Neural progenitor cell (in vitro differentiated cells): ENCODE results near the gene AKT1. TPM values are rescaled to one million over a fixed set of nuclear protein-coding genes. Genes with fewer than 3 reads are reported as not detected.

ENCODE experiments used
- DNase-seq: peaks from one replicate; pipeline ENCODE4 v3.0.0-alpha.2; 2016; ENCODE audit warnings: low spot score
- H2AFZ ChIP-seq: fragments of 200-600 bp; sonication (generic); replicated peaks from 2 replicates; pipeline ENCODE4 v1.6.1; 2016; ENCODE audit warnings: antibody characterized with exemption
- H3F3A ChIP-seq: fragments of 200-600 bp; sonication (generic); 2 replicates; pipeline ENCODE4 v1.6.1; 2016; ENCODE audit warnings: antibody characterized with exemption, low read depth
- H3K27ac ChIP-seq: fragments of 200-600 bp; sonication (generic); 2 replicates; pipeline ENCODE4 v1.5.1; 2016; ENCODE audit warnings: mild to moderate bottlenecking
- H3K27me3 ChIP-seq: fragments of 200-600 bp; sonication (generic); 2 replicates; pipeline ENCODE4 v1.6.1; 2016; ENCODE audit warnings: mild to moderate bottlenecking, moderate library complexity
- H3K36me3 ChIP-seq: fragments of 200-600 bp; sonication (generic); 2 replicates; pipeline ENCODE4 v1.5.1; 2016
- H3K4me1 ChIP-seq: fragments of 200-600 bp; sonication (generic); 2 replicates; pipeline ENCODE4 v1.6.1; 2016; ENCODE audit warnings: mixed run types
- H3K4me2 ChIP-seq: fragments of 200-600 bp; sonication (generic); 2 replicates; pipeline ENCODE4 v1.6.1; 2016
- H3K4me3 ChIP-seq: fragments of 200-600 bp; sonication (generic); 2 replicates; pipeline ENCODE4 v1.5.1; 2016
- H3K79me2 ChIP-seq: fragments of 200-600 bp; sonication (generic); 2 replicates; pipeline ENCODE4 v1.6.1; 2016; ENCODE audit warnings: low read depth
- H3K9ac ChIP-seq: fragments of 200-600 bp; sonication (generic); 2 replicates; pipeline ENCODE4 v1.6.1; 2016
- H3K9me3 ChIP-seq: fragments of 200-600 bp; sonication (generic); 2 replicates; pipeline ENCODE4 v1.5.1; 2016; ENCODE audit warnings: low read depth
- H4K20me1 ChIP-seq: fragments of 200-600 bp; sonication (generic); 2 replicates; pipeline ENCODE4 v1.6.1; 2016; ENCODE audit warnings: low read depth
- H3K27ac Mint-ChIP-seq: 3 replicates; pipeline ENCODE4 v1.8.0; 2021; ENCODE audit warnings: mixed read lengths
- H3K27me3 Mint-ChIP-seq: 2 replicates; pipeline ENCODE4 v1.8.0; 2022; ENCODE audit warnings: low read depth, mild to moderate bottlenecking, inconsistent platforms, moderate library complexity, mixed read lengths; ENCODE audit not compliant: insufficient read depth
- H3K36me3 Mint-ChIP-seq: 3 replicates; pipeline ENCODE4 v1.8.0; 2021; ENCODE audit warnings: mixed read lengths
- H3K4me1 Mint-ChIP-seq: 3 replicates; pipeline ENCODE4 v1.8.0; 2021; ENCODE audit warnings: mixed read lengths
- H3K4me3 Mint-ChIP-seq: 3 replicates; pipeline ENCODE4 v1.8.0; 2021; ENCODE audit warnings: mild to moderate bottlenecking, moderate library complexity, mixed read lengths
- H3K9me3 Mint-ChIP-seq: 3 replicates; pipeline ENCODE4 v1.8.0; 2020; ENCODE audit warnings: mixed read lengths
- EZH2 ChIP-seq: fragments of 200-600 bp; sonication (generic); IDR thresholded peaks from 2 replicates; pipeline ENCODE4 v1.6.1; 2017; ENCODE audit warnings: antibody characterized with exemption, mild to moderate bottlenecking, moderate library complexity
- EZH2phosphoT487 ChIP-seq: fragments of 200-600 bp; sonication (generic); IDR thresholded peaks from 2 replicates; pipeline ENCODE4 v1.6.1; 2017; ENCODE audit warnings: antibody characterized with exemption
- total RNA-seq: library from RNA; depleted of rRNA; stranded (reverse); fragments of >200 nt; gene quantifications from 2 replicates; pipeline ENCODE4 v1.2.3, GENCODE V29; 2015; ENCODE audit warnings: low replicate concordance
- TF ChIP-seq, protein P1 (sequence below): fragments of 200-600 bp; sonication (generic); IDR thresholded peaks from 2 replicates; pipeline ENCODE4 v1.5.1; 2017; ENCODE audit warnings: antibody characterized with exemption, mild to moderate bottlenecking

Gene AKT1
- total RNA-seq, 1 donor from 2014 or later, result 67.2 TPM

DNA sequence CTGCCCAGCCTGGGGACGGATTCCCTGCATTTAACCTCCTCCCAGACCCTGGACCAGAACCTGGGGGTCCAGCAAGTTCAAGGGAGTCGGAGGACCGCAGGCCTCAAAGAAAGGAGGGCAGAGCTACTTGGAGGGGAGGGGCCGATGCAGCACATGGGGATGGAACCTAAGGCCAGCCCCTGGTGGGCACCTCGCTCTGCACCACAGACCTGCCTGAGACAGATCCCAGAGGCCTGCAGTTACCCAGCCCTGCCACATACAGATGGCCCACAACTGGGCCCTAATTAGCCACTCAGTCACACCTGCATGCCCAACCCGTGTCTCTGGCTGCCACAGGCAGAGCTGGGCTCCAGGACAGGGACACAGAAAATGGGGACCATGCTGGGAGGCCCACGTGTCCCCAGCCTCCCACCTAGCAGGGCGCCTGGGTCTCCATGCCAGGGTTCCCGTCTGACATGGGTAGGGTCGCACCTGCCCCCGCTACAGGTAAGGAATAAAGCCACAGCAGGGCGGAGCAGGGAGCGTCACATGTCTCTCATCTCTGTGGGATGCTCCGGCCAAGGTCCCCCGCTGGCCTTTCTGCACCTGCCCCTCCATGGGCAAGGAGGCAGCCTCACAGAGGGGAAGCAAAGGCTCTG lies 16.7 kb downstream of the AKT1 start:
- Mint-ChIP-seq H3K27ac (no peak overlapping the region), H3K4me3 (no peak overlapping the region), H3K4me1 (peaks cover 11% of the 10 kb centered on the region), H3K36me3 (peaks cover 7% of the 10 kb centered on the region), H3K27me3 (peaks cover 4% of the 10 kb centered on the region), H3K9me3 (no peaks in the 10 kb centered on the region)
- H3K36me3 ChIP-seq, result no peaks in the 10 kb centered on the region
- H3K4me3 ChIP-seq, result no peak overlapping the region
- TF ChIP-seq EZH2phosphoT487 (no peak), EZH2 (no peak)
- TF ChIP-seq, protein P1, sequence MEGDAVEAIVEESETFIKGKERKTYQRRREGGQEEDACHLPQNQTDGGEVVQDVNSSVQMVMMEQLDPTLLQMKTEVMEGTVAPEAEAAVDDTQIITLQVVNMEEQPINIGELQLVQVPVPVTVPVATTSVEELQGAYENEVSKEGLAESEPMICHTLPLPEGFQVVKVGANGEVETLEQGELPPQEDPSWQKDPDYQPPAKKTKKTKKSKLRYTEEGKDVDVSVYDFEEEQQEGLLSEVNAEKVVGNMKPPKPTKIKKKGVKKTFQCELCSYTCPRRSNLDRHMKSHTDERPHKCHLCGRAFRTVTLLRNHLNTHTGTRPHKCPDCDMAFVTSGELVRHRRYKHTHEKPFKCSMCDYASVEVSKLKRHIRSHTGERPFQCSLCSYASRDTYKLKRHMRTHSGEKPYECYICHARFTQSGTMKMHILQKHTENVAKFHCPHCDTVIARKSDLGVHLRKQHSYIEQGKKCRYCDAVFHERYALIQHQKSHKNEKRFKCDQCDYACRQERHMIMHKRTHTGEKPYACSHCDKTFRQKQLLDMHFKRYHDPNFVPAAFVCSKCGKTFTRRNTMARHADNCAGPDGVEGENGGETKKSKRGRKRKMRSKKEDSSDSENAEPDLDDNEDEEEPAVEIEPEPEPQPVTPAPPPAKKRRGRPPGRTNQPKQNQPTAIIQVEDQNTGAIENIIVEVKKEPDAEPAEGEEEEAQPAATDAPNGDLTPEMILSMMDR, result no peak
- H3K9ac ChIP-seq, result no peak overlapping the region
- no peak overlapping the region for H2AFZ ChIP-seq
- H3F3A ChIP-seq, result no peaks in the 10 kb centered on the region
- no peak for DNase-seq
- no peak overlapping the region for H3K4me2 ChIP-seq
- H4K20me1 ChIP-seq, result peaks cover 14% of the 10 kb centered on the region
- no peaks in the 10 kb centered on the region for H3K27me3 ChIP-seq
- H3K27ac ChIP-seq, result no peak overlapping the region
- no peaks in the 10 kb centered on the region for H3K9me3 ChIP-seq
- no peaks in the 10 kb centered on the region for H3K4me1 ChIP-seq
- no peaks in the 10 kb centered on the region for H3K79me2 ChIP-seq

DNA sequence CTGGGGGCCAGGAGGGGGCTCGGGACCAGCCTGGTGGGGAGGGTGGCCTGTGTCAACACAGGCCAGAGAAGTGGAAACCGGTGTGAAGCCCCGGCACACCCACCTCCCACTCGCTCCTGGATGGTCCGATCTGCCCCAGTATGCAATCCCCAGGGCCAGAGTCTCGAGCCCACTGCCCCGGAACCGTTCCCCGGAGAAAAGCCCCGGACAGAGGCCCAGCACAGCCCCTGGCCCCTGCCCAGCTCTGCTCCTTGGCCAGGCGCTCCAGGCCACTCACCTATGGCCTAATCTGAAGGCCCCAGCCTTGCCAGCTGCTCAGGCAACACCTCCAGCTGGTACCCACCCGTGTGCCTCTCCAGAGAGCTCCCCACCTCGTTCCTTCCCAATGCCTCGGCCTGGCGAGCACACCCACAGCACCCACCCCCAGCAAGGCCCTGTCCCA lies 17.7 kb downstream of the AKT1 start:
- no peaks in the 10 kb centered on the region for H3F3A ChIP-seq
- peaks cover 14% of the 10 kb centered on the region for H4K20me1 ChIP-seq
- peaks cover 11% of the 10 kb centered on the region for H3K4me1 Mint-ChIP-seq
- no peak overlapping the region for H3K9ac ChIP-seq
- peak overlapping the region; percentile 86 for H3K27ac Mint-ChIP-seq
- H3K4me3 ChIP-seq, result no peak overlapping the region
- no peak for TF ChIP-seq EZH2
- TF ChIP-seq, protein P1, result no peak
- TF ChIP-seq EZH2phosphoT487, result no peak
- H3K27me3 Mint-ChIP-seq, result peaks cover 4% of the 10 kb centered on the region
- peaks cover 8% of the 10 kb centered on the region for H3K36me3 Mint-ChIP-seq
- no peak overlapping the region for H3K4me3 Mint-ChIP-seq
- H3K9me3 Mint-ChIP-seq, result no peaks in the 10 kb centered on the region
- DNase-seq, result no peak
- no peaks in the 10 kb centered on the region for H3K36me3 ChIP-seq
- H3K27me3 ChIP-seq, result no peaks in the 10 kb centered on the region
- H3K4me2 ChIP-seq, result no peak overlapping the region
- H3K79me2 ChIP-seq, result no peaks in the 10 kb centered on the region
- H2AFZ ChIP-seq, result no peak overlapping the region
- H3K27ac ChIP-seq, result no peak overlapping the region
- H3K4me1 ChIP-seq, result no peaks in the 10 kb centered on the region
- H3K9me3 ChIP-seq, result no peaks in the 10 kb centered on the region

DNA sequence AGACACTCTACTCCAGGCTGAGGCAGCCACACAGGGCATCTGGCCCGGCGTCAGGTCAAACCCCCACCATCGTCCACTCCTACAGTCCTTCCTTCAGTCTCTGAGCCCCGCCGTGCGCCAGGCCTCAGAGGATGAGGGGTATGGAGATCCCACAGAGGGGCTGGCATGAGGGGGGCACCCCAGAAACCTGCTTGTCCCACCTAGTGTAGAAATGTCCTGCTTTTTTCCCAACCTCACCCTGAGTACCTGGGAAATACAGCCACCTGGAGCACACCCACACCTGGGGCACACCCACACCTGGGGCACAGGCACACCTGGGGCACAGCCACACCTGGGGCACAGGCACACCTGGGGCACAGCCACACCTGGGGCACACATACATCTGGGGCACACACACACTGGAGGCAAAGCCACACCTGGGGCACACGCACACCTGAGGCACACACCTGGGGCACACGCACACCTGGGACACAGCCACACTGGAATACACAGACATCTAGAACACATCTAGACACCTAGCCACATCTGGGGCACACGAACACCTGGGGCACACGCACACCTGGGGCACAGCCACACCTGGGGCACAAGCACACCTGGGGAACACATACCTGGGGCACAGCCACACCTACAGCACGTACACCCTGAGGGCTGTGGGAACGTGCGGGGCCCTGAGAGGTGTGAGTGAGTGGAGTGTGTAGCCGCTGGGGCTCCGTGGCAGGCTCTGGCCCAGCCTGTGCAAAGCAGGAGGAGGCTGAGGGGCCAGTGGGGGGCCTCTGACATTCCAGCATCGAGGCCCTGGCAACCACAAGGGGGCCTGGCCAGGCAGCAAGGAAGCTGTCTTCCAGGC lies 18.4 kb downstream of the AKT1 start:
- no peaks in the 10 kb centered on the region for H3K27me3 ChIP-seq
- H3K79me2 ChIP-seq, result no peaks in the 10 kb centered on the region
- H4K20me1 ChIP-seq, result peaks cover 14% of the 10 kb centered on the region
- no peak overlapping the region for H2AFZ ChIP-seq
- H3K27ac ChIP-seq, result no peak overlapping the region
- H3K4me1 ChIP-seq, result no peaks in the 10 kb centered on the region
- H3K36me3 ChIP-seq, result no peaks in the 10 kb centered on the region
- H3K27ac Mint-ChIP-seq, result peak overlapping the region; percentile 63
- H3K4me3 ChIP-seq, result no peak overlapping the region
- peaks cover 12% of the 10 kb centered on the region for H3K36me3 Mint-ChIP-seq
- no peak overlapping the region for H3K4me2 ChIP-seq
- no peaks in the 10 kb centered on the region for H3K9me3 ChIP-seq
- TF ChIP-seq EZH2 (no peak), EZH2phosphoT487 (no peak)
- TF ChIP-seq, protein P1, result no peak
- H3K9me3 Mint-ChIP-seq, result no peaks in the 10 kb centered on the region
- peaks cover 4% of the 10 kb centered on the region for H3K27me3 Mint-ChIP-seq
- peak overlapping the region; percentile 69 for H3K4me3 Mint-ChIP-seq
- no peak overlapping the region for H3K9ac ChIP-seq
- peak; percentile 30 for DNase-seq
- peaks cover 11% of the 10 kb centered on the region for H3K4me1 Mint-ChIP-seq
- H3F3A ChIP-seq, result no peaks in the 10 kb centered on the region
